MV-4-11 (cell line): ENCODE measurements around the gene GSTM4.
"Not testable (repeated sequence)": the region's sequence is repeated elsewhere in the genome, so short reads cannot be mapped to it uniquely, and the experiment has no call there.

Source experiments
- DNase-seq: peaks from one replicate; lab custom pipeline; 2025; lab: John Stamatoyannopoulos, UW

GSTM4 gene

DNA sequence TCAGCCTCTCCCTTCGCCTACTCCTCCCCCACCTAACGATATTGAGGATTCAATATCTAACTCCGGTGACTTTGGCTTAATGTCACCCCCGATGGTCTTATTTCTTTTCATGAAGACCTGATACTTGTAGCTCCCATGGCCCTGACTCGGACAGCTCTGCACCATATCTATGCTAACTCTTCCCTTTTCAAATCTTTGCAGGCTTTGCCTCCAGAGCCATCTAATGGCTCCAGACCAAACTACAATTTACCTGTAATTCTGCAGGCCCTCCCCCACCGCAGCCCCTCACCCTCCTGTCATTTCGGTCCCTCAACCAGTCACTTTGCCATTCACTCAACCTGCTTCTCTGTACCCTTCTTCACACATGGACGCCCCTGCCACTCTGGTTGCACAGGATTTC lies 48.3 kb downstream of the GSTM4 start:
- no peak for DNase-seq

DNA sequence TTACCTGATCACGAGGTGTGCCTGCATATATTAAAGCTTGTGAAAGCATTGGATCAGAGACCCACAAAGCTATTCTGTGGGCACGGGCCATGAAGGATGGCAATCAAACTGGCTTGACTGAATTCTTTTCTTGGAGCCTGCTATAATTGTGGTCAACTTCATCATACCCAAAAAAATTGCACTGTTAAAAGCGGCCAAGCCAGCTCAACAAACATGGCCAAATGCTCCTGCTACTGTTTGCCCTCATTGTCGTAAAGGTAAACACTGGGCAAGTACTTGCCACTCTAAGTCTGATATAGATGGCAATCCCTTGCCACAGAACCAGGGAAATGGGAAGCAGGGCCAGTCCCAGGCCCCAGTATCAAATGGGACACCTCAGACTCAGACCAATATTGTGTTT lies 49.5 kb downstream of the GSTM4 start:
- no peak for DNase-seq

DNA sequence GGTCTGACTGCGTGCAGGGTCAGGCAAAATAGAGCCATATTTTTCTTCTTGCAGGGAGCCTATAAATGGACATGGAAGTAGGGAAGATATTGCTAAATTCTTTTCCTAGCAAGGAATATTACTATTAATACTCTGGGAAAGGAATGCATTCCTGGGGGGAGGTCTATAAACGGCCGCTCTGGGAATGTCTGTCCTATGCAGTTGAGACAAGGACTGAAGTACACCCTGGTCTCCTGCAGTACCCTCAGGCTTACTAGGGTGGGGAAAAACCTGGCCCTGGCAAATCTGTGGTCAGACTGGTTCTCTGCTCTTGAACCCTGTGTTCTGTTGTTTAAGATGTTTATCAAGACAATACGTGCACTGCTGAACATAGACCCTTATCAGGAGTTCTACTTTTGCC lies 53.0 kb downstream of the GSTM4 start:
- DNase-seq = not testable (repeated sequence)

DNA sequence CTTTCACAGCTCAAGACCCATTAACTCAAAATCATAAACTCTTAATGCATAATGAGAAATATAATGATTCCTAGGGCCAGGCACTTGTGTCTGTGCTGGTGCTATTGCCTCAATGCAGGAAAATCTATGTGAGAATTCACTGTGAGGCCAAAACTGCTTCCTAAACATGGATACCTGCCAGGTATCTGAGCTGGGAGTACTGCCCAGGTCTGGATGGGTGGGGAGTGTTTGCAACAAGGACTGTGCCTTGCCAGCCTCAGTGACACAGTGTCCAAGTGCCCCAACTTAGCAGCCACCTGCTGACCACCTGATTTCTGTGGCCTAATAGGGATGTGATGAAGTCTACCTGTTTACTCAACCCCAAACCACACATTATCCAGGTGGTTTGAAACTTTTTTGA lies 53.9 kb downstream of the GSTM4 start:
- DNase-seq = not testable (repeated sequence)
